Gastroesophageal sphincter (tissue), 3 donors: Measurements from ENCODE around the gene PGK1.

Experiments
- POLR2AphosphoS5 ChIP-seq: sonication (generic); formaldehyde crosslinking; IDR thresholded peaks from one replicate; pipeline ENCODE4 v1.6.1; 2017; ENCODE audit warnings: antibody characterized with exemption
- TF ChIP-seq, protein P1 (sequence below), 4 experiments: fragments of 200-600 bp in 2 of 4; fragments of 450-650 bp in 2 of 4; sonication (generic) in 1 of 4; IDR thresholded peaks; one replicate each; pipeline ENCODE4 v1.5.1; 2017 to 2019; ENCODE audit warnings: antibody characterized with exemption in 4 of 4, mild to moderate bottlenecking in 2 of 4, moderate library complexity in 2 of 4

DNA sequence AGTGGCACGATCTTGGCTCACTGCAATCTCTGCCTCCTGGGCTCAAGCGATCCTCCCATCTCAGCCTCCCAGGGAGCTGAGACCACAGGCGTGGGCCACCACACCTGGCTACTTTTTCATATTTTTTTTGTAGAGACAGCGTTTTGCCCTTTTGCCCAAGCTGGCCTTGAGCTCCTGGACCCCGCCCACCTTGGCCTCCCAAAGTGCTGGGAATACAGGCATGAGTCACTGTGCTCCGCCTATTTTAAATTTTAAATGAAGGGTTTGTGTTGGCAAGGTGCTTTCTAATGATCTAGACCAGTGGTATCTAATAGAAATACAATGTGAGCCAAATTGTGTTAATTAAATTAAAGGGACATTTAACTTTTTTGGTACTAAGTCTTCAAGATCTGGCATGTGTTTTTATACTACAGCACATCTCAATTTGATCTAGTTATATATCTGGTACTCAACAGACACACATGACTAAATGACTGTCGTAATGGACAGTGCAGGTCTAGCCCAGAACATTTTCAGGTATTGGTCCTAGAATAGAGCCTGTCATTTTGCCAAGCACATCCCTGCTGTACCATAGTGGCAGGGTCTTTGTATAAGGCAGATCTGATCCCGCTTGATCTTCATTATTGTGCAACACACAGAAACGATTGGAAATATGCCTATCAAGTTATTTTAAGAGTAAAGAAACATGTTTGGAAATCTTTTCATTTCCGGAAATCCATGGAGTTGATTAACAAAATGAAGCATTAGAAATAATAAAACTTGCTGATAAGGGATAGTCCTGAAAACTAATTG lies 7.3 kb downstream of the PGK1 start:
- TF ChIP-seq, protein P1, sequence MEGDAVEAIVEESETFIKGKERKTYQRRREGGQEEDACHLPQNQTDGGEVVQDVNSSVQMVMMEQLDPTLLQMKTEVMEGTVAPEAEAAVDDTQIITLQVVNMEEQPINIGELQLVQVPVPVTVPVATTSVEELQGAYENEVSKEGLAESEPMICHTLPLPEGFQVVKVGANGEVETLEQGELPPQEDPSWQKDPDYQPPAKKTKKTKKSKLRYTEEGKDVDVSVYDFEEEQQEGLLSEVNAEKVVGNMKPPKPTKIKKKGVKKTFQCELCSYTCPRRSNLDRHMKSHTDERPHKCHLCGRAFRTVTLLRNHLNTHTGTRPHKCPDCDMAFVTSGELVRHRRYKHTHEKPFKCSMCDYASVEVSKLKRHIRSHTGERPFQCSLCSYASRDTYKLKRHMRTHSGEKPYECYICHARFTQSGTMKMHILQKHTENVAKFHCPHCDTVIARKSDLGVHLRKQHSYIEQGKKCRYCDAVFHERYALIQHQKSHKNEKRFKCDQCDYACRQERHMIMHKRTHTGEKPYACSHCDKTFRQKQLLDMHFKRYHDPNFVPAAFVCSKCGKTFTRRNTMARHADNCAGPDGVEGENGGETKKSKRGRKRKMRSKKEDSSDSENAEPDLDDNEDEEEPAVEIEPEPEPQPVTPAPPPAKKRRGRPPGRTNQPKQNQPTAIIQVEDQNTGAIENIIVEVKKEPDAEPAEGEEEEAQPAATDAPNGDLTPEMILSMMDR (IDR thresholded peaks at IDR 0.05) = no peak
- TF ChIP-seq POLR2AphosphoS5 = no peak
